ENCODE data around the gene TPK1.

GRCh38 chr7:144771927-144772326 is 63.9 kb downstream of the TPK1 start:
- no peak for TF ChIP-seq POLR2A (IDR thresholded peaks at IDR 0.05)
- TF ChIP-seq POLR2AphosphoS5 (IDR thresholded peaks at IDR 0.05), result no peak
- TF ChIP-seq CTCF (IDR thresholded peaks at IDR 0.05), result no peak
- TF ChIP-seq EP300 (IDR thresholded peaks at IDR 0.05), result no peak

Data from gastroesophageal sphincter (tissue), 3 donors.